Stimulated activated naive CD8-positive, alpha-beta T cell treated with anti-CD3 and anti-CD28 coated beads, Interleukin-15, amount 100 ng/mL, for 72 hours (primary cell): ENCODE results near the gene AQP12A.
"Not testable (repeated sequence)": the region's sequence is repeated elsewhere in the genome, so short reads cannot be mapped to it uniquely, and the experiment has no call there.

Source experiments
- ATAC-seq: fragments of 150-1000 bp; cut with Tn5 transposase; 2 replicates; pipeline ENCODE4 v1.10.0; 2021; ENCODE audit warnings: mild to moderate bottlenecking, moderate library complexity
- DNase-seq, 2 donors: peaks; one replicate each; pipeline ENCODE4 v3.0.0; 2021 to 2022
- H3K27ac Mint-ChIP-seq, 2 donors: one replicate each; pipeline ENCODE4 v1.8.0; 2022; ENCODE audit warnings: mild to moderate bottlenecking in 2 of 2, mixed read lengths in 2 of 2, moderate library complexity in 2 of 2
- H3K27me3 Mint-ChIP-seq: one replicate; pipeline ENCODE4 v1.8.0; 2022; ENCODE audit warnings: mixed read lengths
- H3K4me1 Mint-ChIP-seq: one replicate; pipeline ENCODE4 v1.8.0; 2022; ENCODE audit warnings: mild to moderate bottlenecking, mixed read lengths
- H3K4me3 Mint-ChIP-seq, 2 donors: one replicate each; pipeline ENCODE4 v1.8.0; 2022; ENCODE audit warnings: mild to moderate bottlenecking in 2 of 2, mixed read lengths in 2 of 2, moderate library complexity in 1 of 2
- H3K9me3 Mint-ChIP-seq, 2 donors: one replicate each; pipeline ENCODE4 v1.8.0; 2022; ENCODE audit warnings: mixed read lengths in 2 of 2

AQP12A gene, protein sequence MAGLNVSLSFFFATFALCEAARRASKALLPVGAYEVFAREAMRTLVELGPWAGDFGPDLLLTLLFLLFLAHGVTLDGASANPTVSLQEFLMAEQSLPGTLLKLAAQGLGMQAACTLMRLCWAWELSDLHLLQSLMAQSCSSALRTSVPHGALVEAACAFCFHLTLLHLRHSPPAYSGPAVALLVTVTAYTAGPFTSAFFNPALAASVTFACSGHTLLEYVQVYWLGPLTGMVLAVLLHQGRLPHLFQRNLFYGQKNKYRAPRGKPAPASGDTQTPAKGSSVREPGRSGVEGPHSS

DNA sequence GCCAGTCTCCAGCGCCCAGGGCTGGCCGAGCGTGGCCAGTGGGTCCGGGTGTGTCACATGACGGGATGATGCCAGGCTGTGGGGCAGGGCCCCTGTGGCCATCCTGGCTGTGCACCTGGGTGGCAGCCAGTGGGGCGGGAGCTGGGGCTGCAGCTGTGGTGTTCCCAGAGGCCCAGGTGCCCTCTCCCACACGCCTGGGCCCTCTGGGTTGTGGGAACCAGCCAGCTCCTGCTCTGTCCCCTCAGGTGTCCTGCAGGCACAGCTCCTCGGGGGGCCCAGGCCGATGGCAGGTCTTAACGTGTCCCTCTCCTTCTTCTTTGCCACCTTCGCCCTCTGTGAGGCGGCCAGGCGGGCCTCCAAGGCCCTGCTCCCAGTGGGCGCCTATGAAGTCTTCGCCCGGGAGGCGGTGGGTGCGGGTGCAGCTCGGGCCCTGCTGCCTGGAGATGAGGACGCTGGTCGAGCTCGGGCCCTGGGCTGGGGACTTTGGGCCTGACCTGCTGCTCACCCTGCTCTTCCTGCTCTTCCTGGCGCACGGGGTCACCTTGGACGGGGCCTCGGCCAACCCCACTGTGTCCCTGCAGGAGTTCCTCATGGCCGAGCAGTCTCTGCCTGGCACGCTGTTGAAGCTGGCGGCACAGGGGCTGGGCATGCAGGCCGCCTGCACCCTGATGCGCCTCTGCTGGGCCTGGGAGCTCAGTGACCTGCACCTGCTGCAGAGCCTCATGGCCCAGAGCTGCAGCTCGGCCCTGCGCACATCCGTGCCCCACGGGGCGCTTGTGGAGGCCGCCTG lies at the start of gene AQP12A:
Gene AQP12A (plus strand): TSS at position 236 of the 790 bp plus-strand sequence. CDS start 48 bp downstream, at position 284.
- peak within 1 kb of the TSS in 1 of 2 donors; percentile 21 for H3K4me3 Mint-ChIP-seq
- H3K27ac Mint-ChIP-seq, H3K4me1 Mint-ChIP-seq, DNase-seq, ATAC-seq, H3K9me3 Mint-ChIP-seq, H3K27me3 Mint-ChIP-seq: not testable (repeated sequence)

DNA sequence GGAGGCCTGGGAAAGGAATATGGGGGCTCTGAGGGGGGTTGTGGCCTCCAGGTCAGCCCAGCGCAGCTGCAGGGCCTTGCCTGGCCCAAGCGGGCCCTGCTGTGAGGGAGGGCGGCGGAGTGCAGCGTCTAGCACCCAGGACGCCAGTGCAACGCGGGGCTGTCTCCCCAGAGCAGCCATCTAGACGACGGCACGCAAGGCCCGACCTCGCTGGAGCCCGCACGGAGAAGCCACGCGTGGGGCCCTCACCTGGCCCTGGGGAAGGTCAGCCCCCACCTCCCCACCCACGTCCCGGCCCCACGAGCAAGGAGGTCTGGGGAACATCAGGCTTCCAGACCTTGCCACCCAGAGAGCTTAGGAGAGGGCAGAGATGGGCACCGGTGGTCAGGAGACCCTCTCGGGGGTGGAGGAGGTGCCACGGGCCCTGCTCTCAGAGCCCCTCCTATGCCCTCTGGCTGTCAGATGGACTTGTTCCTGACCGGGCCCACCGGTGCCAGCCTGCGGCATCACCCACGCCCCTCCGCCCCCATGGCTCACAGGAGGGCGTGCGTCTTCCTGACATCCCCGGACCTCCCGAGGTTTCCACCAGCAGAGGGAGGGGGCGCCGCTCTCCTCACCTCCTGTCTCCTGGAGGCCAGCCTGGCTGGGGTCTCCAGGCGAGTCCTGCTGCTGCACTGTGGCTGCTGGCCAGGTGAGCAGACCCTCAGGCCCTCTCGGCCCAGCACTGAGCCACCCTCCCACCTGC lies 49.4 kb upstream of the AQP12A start:
- ATAC-seq, result peak; percentile 36
- Mint-ChIP-seq H3K4me3 (no peak overlapping the region), H3K27ac (no peak overlapping the region), H3K9me3 (no peaks in the 10 kb centered on the region), H3K27me3 (peaks cover 1% of the 10 kb centered on the region), H3K4me1 (peaks cover 14% of the 10 kb centered on the region)
- DNase-seq, result no peak

DNA sequence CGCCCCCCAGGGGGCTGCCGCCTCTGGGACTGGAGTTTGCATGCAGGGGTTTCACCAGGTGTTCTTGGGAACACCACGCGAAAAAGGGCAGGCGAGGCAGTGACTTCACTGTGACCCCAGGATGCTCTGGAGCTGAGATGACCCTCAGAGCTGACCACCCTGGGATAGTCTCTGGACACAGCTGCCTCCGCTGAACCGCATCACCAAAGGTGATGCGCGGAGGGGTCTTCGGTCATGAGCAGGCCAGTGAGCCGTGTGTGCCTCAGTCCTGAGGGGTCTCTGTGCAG lies 48.9 kb upstream of the AQP12A start:
- H3K4me1 Mint-ChIP-seq, result peaks cover 14% of the 10 kb centered on the region
- H3K4me3 Mint-ChIP-seq, result no peak overlapping the region
- peaks cover 6% of the 10 kb centered on the region for H3K27me3 Mint-ChIP-seq
- ATAC-seq (no peak), DNase-seq (no peak)
- H3K9me3 Mint-ChIP-seq, result no peaks in the 10 kb centered on the region
- no peak overlapping the region for H3K27ac Mint-ChIP-seq

DNA sequence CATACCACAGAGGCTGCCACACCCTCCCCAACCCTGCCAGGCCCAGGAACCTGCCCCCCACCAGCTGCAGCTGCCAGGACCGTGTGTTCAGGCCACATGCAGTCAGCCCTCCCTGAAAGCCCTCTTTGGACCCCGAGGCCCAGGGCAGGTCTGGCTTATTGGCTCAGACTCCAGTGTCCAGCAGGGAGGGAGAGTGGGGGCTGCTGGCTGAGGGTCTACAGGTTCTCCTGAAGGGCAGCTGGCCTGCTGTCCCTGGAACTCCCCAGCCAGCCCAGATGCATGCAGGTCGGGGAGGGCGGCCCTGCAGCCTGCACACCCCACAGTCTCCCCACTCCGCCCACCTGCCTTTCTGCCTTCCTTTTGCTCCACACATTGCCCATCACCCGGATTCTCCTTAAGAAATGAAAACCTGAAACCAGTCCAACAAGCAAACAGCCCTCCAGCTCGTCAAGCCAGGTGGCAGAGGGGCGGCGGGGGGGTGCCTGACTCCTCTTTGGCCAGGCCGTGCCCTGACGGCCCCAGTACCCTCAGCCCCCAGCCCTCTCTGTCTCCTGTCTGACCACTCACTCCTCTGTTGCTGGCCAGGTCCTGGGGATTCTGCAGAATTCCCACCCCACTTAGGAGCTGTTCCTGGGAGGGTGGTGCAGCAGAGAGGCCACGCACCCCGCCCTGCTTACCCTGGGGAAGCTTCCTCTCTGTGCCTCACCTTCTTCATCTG lies 48.4 kb upstream of the AQP12A start:
- Mint-ChIP-seq H3K27ac (no peak overlapping the region), H3K4me1 (peaks cover 16% of the 10 kb centered on the region)
- no peak for DNase-seq

DNA sequence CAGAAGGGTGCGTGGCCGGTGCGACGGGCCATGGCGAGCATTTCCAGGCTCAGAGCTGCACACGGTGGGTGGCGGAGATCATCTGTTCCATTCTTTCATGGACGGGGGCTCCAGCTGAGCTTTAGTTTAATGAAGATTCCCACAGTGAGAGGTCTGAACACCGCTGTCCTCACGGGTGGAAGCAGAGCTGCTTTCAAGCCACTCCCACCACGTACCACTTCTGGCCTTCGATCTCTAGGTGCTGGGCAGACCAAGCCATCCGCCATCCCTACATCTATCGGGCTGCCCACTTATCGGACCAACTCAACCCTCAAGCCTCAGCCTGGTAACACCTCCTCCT lies 47.9 kb upstream of the AQP12A start:
- H3K4me1 Mint-ChIP-seq, result peaks cover 21% of the 10 kb centered on the region
- peaks cover 16% of the 10 kb centered on the region for H3K27me3 Mint-ChIP-seq
- no peaks in the 10 kb centered on the region for H3K9me3 Mint-ChIP-seq
- ATAC-seq (no peak), DNase-seq (no peak)
- H3K4me3 Mint-ChIP-seq, result no peak overlapping the region
- peak overlapping the region in 1 of 2 donors; percentile 8 for H3K27ac Mint-ChIP-seq

More for the DNA sequence above, 48.4 kb upstream of the AQP12A start:
- H3K4me3 Mint-ChIP-seq, result no peak overlapping the region
- ATAC-seq, result no peak
- H3K27me3 Mint-ChIP-seq, result peaks cover 11% of the 10 kb centered on the region
- H3K9me3 Mint-ChIP-seq, result no peaks in the 10 kb centered on the region

DNA sequence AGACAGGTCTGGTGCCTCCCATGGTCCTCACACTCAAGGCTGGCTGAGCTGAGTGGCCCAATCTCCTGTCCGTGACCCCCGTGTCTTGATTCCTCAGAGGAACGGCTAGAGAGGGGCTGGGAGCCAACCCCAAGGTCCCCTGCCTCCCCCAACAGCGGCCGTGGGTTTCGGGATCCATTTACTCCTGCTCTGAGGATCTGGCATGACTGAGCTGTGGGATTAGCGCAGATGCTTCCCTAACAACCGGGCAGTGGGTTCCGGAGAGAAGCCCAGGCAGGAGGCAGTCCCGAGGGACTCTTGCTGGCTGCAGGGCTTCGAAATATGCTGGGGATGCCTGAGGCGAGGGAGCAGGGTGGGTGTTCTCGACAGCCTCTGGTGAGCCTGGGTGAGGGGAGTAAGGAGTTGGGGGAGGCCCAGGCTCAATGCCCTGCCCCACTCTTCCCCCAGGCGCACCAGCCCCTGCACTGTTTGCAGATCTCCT lies 47.5 kb upstream of the AQP12A start:
- Mint-ChIP-seq H3K27me3 (peaks cover 21% of the 10 kb centered on the region), H3K9me3 (no peaks in the 10 kb centered on the region), H3K4me3 (no peak overlapping the region), H3K4me1 (peaks cover 23% of the 10 kb centered on the region), H3K27ac (peak overlapping the region in 1 of 2 donors; percentile 67)
- DNase-seq, result no peak
- ATAC-seq, result no peak

DNA sequence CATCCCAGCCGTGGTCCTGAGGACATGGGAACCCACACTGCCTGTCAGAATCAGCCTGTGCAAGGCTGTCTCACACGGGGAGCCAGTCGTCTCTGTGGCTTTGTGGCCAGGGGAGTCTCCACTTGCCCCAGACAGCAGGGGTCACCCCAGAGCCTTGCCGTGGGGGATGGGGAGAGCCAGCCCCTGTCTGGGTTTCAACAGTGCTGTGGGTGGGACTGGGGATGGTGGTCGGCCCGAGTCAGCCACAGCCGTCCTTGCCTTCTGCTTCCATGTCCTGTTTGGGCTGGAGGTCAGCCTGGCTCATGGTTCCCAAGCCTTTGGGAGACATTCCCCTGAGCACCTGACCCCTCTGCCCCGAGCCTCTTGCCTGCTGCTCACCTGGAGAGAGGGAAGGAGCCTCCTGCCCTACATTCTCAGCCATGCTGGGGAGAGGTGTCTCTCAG lies 46.8 kb upstream of the AQP12A start:
- Mint-ChIP-seq H3K4me3 (no peak overlapping the region), H3K27ac (no peak overlapping the region), H3K9me3 (no peaks in the 10 kb centered on the region), H3K4me1 (peaks cover 23% of the 10 kb centered on the region), H3K27me3 (peaks cover 26% of the 10 kb centered on the region)
- no peak for DNase-seq
- ATAC-seq, result no peak

DNA sequence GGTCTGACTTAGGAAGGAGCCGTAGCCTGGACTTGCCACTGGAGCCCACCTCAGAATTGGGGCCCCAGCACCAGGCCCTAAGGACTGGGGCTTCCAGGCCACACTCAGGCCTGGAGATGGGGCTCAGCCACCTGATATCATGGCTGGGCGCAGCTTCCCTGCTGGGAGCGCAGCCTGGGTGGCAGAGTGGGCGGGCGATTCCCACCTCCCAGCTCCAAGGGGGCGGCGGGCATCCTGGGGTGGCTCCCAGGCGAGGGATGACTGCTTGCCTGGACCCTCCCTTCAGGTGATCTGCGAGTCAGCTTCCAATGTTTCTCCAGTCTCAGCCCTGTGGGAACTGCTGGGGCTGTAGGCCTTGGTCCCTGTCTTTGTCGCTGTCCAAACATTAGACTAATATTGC lies 46.3 kb upstream of the AQP12A start:
- H3K27me3 Mint-ChIP-seq, result peaks cover 29% of the 10 kb centered on the region
- DNase-seq, result no peak
- no peak overlapping the region for H3K4me3 Mint-ChIP-seq
- H3K27ac Mint-ChIP-seq, result no peak overlapping the region
- no peaks in the 10 kb centered on the region for H3K9me3 Mint-ChIP-seq
- ATAC-seq, result no peak
- peaks cover 23% of the 10 kb centered on the region for H3K4me1 Mint-ChIP-seq

DNA sequence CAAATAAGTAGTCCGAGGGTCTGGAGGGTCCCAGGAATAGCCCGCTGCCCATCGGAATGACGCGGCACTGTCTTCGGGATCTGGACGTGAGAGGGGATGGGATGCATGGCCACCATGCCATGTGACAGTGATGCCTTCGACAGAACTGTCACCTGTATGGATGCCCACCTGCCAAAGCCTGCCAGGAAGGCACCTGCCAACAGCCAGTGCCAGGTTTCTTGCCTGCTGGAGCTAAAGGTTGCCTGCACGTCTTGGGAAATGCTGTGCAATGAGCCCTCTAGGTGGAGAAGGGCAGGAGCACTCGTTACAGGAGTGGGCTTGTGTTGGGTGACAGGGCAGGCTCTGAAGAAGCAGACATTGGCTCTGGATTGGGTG lies 45.9 kb upstream of the AQP12A start:
- Mint-ChIP-seq H3K4me1 (peaks cover 22% of the 10 kb centered on the region), H3K9me3 (no peaks in the 10 kb centered on the region), H3K27me3 (peaks cover 33% of the 10 kb centered on the region), H3K27ac (no peak overlapping the region), H3K4me3 (peak overlapping the region in 1 of 2 donors; percentile 4)
- ATAC-seq, result no peak
- DNase-seq, result no peak

DNA sequence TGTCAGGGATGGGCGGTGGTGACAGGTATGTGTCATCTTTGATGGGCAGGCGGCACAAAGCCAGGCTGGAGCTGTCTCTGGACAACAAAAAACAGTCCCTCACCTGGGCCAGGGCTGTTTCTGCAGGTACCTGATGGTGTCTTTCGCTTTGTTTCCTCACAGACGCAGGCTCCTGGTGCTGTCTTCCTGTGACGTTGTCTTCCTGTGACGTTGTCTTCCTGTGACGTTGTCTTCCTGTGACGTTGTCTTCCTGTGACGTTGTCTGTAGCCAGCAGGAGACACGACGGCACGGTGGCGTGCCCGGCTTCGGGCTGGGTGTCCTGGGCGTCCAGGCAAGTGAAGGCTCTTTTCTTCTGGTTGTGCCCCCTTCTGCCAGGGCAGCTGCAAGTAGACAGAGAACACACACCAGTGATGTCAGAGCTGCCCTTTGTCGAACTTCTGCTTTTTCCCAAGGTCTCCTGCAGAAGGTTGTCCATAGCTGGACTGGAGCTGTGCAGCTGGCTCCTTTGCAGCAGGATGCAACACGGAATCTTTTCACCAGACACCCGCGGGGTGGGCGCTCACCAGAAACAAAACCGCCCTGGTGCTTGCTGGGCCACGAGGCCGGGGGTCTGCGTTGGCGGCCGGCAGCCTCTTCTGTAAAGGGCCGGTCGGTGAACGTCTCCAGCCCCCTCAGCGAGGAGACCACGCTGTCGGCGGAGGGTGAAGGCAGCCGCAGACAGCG lies 45.3 kb upstream of the AQP12A start:
- Mint-ChIP-seq H3K27ac (no peak overlapping the region), H3K4me1 (peaks cover 18% of the 10 kb centered on the region), H3K9me3 (no peaks in the 10 kb centered on the region), H3K4me3 (peak overlapping the region in 1 of 2 donors; percentile 4), H3K27me3 (peaks cover 39% of the 10 kb centered on the region)
- DNase-seq, result no peak
- ATAC-seq, result no peak

DNA sequence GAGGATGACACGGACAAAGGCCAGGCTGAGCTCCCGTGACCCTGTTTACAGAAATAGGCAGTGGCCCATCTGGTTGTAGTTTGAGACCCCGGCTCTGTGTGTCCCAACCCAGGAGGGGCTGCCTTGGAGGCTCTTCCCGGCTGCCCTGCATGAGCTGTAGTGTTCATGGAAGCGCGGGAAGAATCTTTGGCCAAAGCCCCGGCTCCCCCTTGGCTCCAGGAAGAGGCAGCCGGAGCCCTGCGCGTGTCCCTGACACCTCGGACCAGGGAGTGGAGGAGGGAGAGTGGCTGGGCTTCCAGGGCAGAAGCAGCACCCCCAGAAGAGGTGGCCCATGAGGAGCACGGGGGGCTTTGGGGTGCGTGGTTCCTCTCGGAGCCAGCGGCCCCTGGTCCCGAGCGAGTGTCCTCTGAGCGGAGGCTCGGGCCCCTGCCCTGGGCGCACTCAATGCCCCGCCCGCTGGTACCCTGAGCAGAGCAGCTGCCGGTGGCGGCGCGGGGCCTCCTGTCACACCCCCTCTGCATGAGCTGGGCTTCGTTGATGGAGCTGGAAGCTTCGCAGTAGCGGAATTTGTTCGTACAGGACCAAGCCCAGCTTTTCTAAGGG lies 44.7 kb upstream of the AQP12A start:
- H3K27me3 Mint-ChIP-seq, result peaks cover 43% of the 10 kb centered on the region
- ATAC-seq (no peak), DNase-seq (no peak)
- H3K27ac Mint-ChIP-seq, result no peak overlapping the region
- peaks cover 18% of the 10 kb centered on the region for H3K4me1 Mint-ChIP-seq
- H3K4me3 Mint-ChIP-seq, result no peak overlapping the region
- no peaks in the 10 kb centered on the region for H3K9me3 Mint-ChIP-seq

DNA sequence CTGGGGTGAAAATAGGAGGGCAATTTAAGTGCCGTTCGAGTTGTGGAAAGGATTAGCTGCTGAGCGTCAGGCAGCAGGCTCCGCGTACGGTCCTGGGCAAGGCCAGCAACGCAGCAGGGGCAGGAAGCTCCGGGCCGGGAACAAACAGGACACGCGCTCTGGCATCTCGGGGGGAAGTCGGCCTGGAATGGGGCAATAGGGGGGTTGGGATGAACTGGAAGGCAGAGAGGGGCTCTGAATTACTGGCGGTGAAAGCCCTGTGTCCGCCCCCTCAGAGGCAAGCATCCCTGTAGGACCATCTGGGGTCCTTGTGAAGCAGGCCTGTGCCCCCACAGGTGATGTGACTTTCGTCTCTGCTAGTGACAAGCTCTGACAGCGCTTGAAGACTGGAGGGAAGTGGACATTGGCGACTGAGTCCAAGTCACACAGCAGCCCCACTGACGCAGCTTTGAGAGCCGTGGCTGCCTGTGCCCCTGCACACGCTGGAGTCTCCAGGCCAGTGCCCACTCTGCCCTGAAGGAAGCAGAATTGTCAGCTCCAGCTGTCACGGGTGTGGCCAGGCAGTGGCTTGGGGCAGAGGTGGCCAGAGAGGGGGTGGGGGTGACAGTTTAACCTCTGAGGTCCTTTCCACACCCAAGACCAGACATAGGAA lies 44.0 kb upstream of the AQP12A start:
- Mint-ChIP-seq H3K27me3 (peaks cover 48% of the 10 kb centered on the region), H3K4me3 (no peak overlapping the region), H3K4me1 (peaks cover 18% of the 10 kb centered on the region), H3K9me3 (no peaks in the 10 kb centered on the region), H3K27ac (peak overlapping the region in 1 of 2 donors; percentile 57)
- DNase-seq (no peak), ATAC-seq (no peak)

DNA sequence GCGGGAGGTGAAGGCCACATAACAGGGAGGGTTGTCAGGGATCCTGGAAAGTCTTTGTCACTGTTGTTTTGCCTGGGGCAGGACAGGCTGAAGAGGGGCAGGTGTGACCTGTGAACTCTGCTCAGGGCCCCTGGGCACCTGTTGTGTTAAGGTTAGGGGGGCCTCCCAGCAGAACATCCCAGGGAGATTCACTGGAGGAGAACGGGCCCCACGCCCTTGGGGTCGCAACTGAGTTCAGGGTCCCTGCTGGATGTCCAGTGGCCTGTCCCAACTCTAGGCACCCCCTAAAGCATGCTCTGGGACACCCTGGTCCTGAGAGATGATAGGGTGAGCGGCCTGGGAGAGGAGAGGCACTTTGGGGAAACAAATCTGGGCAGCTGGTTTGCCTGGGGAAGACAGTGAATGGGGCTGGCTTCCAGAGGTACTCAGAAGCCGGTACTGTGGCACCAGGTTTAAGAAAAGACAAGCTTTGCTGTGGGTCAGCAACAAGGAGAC lies 43.5 kb upstream of the AQP12A start:
- Mint-ChIP-seq H3K4me3 (no peak overlapping the region), H3K9me3 (no peaks in the 10 kb centered on the region), H3K27ac (peak overlapping the region; percentile 57 to 65), H3K4me1 (peaks cover 18% of the 10 kb centered on the region), H3K27me3 (peaks cover 53% of the 10 kb centered on the region)
- ATAC-seq (no peak), DNase-seq (no peak)

DNA sequence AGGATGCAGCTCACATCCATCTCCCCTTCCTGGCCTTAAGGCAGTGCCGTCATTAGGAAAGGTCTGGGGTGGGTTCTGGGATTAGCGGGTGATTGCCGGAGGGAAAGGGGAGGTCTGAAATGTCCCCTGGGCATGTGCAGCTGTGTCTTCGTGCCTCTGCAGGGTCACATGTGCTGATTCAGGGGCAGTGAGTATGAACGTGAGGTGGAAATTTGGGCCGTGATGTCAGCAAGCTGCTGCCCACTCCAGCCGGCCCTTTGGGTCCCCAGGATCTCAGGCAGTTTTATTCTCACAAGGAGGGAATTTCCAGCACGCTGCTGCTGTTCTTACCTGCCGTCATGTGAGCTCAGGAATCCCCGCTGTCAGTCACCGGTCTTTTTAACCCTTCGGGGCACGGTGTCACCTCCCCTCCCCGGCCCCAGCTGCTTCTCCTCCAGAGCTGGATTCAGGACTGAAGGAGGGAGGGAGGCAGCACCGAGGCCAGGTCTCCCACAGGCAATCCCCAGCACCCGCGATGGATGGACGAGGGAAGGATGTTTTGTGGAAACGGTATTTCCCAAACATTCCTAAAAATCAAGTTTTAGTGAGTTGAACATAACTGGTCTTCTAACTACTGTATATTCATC lies 42.9 kb upstream of the AQP12A start:
- Mint-ChIP-seq H3K4me3 (no peak overlapping the region), H3K4me1 (peaks cover 18% of the 10 kb centered on the region), H3K9me3 (no peaks in the 10 kb centered on the region), H3K27me3 (peaks cover 59% of the 10 kb centered on the region), H3K27ac (peak overlapping the region in 1 of 2 donors; percentile 65)
- no peak for DNase-seq
- ATAC-seq, result no peak
